IMR-90 (cell line): ENCODE data around the gene MAML3.

Source experiments
- CEBPB ChIP-seq: IDR thresholded peaks from 2 replicates; pipeline ENCODE4 v1.6.1; 2012; ENCODE audit warnings: low read depth, low read length, improper control_type of control experiment
- MAFK ChIP-seq: IDR thresholded peaks from 2 replicates; pipeline ENCODE4 v1.6.1; 2012; ENCODE audit warnings: low read depth, low read length, improper control_type of control experiment
- MXI1 ChIP-seq: IDR thresholded peaks from 2 replicates; pipeline ENCODE4 v1.6.1; 2012; ENCODE audit warnings: low read depth, mild to moderate bottlenecking, low read length, moderate library complexity, borderline replicate concordance
- NFE2L2 ChIP-seq: fragments of 150-350 bp; IDR thresholded peaks from 2 replicates; pipeline ENCODE4 v1.6.1; 2016; ENCODE audit warnings: low read depth, mild to moderate bottlenecking, low read length
- RCOR1 ChIP-seq: IDR thresholded peaks from 2 replicates; pipeline ENCODE4 v1.6.1; 2012; ENCODE audit warnings: mild to moderate bottlenecking, low read length, improper control_type of control experiment; ENCODE audit not compliant: insufficient replicate concordance
- SMC3 ChIP-seq: fragments of 150-350 bp; IDR thresholded peaks from 2 replicates; pipeline ENCODE4 v1.6.1; 2016; ENCODE audit warnings: low read depth, mild to moderate bottlenecking, antibody characterized with exemption, low read length, moderate library complexity
- TF ChIP-seq, protein P1 (sequence below): conservative IDR thresholded peaks from 2 replicates; pipeline ENCODE4 v1.5.1; 2012; ENCODE audit warnings: mild to moderate bottlenecking, low read depth, low read length, improper control_type of control experiment
- TF ChIP-seq, protein P2 (sequence below): fragments of 150-350 bp; IDR thresholded peaks from 2 replicates; pipeline ENCODE4 v1.6.1; 2017; ENCODE audit warnings: mild to moderate bottlenecking, antibody characterized with exemption, low read length, low read depth

DNA sequence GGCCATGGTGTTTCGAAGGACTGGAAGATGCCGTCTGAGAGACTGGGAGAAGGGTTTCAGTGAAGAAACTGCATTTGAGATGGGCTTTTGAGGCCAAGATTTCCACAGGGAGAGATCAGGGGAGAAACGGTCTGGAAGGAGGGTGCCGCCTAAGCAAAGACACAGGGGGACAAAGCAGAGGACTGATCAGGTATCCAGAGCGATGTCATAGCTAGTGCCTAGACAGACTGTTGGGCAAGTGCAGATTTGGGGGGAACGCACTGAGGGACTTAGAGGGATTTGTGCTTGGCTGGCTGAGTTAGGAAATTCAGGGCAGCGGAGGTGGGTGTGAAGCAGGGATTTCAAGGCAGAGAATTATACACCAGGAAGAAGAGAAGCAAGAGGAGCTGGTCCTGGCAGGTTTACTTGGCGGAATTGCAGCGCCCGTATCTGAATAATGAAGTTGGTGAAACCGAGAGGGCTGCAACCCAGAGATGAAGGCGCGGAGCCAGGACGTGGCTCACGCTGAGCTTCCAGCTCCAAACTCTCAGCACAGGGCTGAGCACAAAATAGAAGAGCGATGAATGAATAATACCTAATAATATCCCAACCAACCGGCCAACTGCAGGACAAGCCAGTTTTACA is 106.9 kb downstream of the MAML3 start:
- no peak for TF ChIP-seq CEBPB
- TF ChIP-seq, protein P1, sequence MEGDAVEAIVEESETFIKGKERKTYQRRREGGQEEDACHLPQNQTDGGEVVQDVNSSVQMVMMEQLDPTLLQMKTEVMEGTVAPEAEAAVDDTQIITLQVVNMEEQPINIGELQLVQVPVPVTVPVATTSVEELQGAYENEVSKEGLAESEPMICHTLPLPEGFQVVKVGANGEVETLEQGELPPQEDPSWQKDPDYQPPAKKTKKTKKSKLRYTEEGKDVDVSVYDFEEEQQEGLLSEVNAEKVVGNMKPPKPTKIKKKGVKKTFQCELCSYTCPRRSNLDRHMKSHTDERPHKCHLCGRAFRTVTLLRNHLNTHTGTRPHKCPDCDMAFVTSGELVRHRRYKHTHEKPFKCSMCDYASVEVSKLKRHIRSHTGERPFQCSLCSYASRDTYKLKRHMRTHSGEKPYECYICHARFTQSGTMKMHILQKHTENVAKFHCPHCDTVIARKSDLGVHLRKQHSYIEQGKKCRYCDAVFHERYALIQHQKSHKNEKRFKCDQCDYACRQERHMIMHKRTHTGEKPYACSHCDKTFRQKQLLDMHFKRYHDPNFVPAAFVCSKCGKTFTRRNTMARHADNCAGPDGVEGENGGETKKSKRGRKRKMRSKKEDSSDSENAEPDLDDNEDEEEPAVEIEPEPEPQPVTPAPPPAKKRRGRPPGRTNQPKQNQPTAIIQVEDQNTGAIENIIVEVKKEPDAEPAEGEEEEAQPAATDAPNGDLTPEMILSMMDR = no peak
- TF ChIP-seq MAFK = no peak
- TF ChIP-seq RCOR1 = no peak
- TF ChIP-seq, protein P2, sequence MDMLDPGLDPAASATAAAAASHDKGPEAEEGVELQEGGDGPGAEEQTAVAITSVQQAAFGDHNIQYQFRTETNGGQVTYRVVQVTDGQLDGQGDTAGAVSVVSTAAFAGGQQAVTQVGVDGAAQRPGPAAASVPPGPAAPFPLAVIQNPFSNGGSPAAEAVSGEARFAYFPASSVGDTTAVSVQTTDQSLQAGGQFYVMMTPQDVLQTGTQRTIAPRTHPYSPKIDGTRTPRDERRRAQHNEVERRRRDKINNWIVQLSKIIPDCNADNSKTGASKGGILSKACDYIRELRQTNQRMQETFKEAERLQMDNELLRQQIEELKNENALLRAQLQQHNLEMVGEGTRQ = no peak
- TF ChIP-seq MXI1 = no peak
- no peak for TF ChIP-seq SMC3
- TF ChIP-seq NFE2L2 = no peak
